Transverse colon (tissue), 4 donors: ENCODE measurements around the gene B3GNT4. TPM values are rescaled to one million over a fixed set of nuclear protein-coding genes. Genes with fewer than 3 reads are reported as not detected.

Experiments used
- DNase-seq: peaks from one replicate; pipeline ENCODE4 v3.0.0-alpha.2; 2019
- H3K27ac ChIP-seq, 4 donors: fragments of 200-600 bp; sonication (generic); 2 replicates each; pipeline ENCODE4 v1.5.1; 2016 to 2018; ENCODE audit warnings: inconsistent platforms in 4 of 4
- H3K27me3 ChIP-seq: fragments of 200-600 bp; sonication (generic); 2 replicates; pipeline ENCODE4 v1.5.1; 2017; ENCODE audit warnings: inconsistent platforms
- H3K36me3 ChIP-seq, 4 donors: fragments of 200-600 bp; sonication (generic); 2 replicates each; pipeline ENCODE4 v1.5.1; 2017 to 2019; ENCODE audit warnings: inconsistent platforms in 4 of 4
- H3K4me1 ChIP-seq, 4 donors: fragments of 200-600 bp; sonication (generic); 2 replicates each; pipeline ENCODE4 v1.5.1; 2017 to 2020; ENCODE audit warnings: inconsistent platforms in 4 of 4
- H3K4me3 ChIP-seq, 4 donors: fragments of 200-600 bp; sonication (generic); 1 replicate in 1 of 4; 2 replicates in 3 of 4; pipeline versions ENCODE4 v1.5.1 to v1.6.1; 2017 to 2019; ENCODE audit warnings: inconsistent platforms in 4 of 4
- H3K9me3 ChIP-seq, 2 donors: fragments of 200-600 bp; sonication (generic); 2 replicates each; pipeline ENCODE4 v1.5.1; 2017 to 2019; ENCODE audit warnings: inconsistent platforms in 2 of 2
- EP300 ChIP-seq: sonication (generic); formaldehyde crosslinking; IDR thresholded peaks from one replicate; pipeline ENCODE4 v1.6.1; 2017; ENCODE audit warnings: antibody characterized with exemption, low read depth
- POLR2A ChIP-seq: fragments of 450-650 bp; IDR thresholded peaks from one replicate; pipeline ENCODE4 v1.6.1; 2016; ENCODE audit warnings: antibody characterized with exemption, mild to moderate bottlenecking, moderate library complexity
- POLR2AphosphoS5 ChIP-seq, 3 donors: sonication (generic); formaldehyde crosslinking; IDR thresholded peaks; one replicate each; pipeline ENCODE4 v1.6.1; 2016; ENCODE audit warnings: antibody characterized with exemption in 3 of 3
- WGBS, 2 donors: methylation state at CpG; one replicate each; pipeline ENCODE4 v1.1.5; 2018; ENCODE audit warnings: low coverage in 1 of 2; 5-methylcytosine and 5-hydroxymethylcytosine counted together
- in situ Hi-C, 4 donors: fragments of 200-750 bp; cut with MboI; loops; one replicate each; pipeline versions ENCODE4 v1.15.0 to v1.15.1; 2017; ENCODE audit warnings: low sequenced_read_pairs in 3 of 4, low pct_ligation_motif_present in 1 of 4, low pct_unique_long_range_greater_than_20kb in 1 of 4
- intact Hi-C: fragments of 100-400 bp; cut with DNase I; formaldehyde crosslinking; loops from one replicate; pipeline ENCODE4 v1.15.1; 2023; ENCODE audit warnings: low total_unique reads
- total RNA-seq, 4 donors: library from RNA; depleted of rRNA; stranded (reverse); fragments of >200 nt; gene quantifications; one replicate each; pipeline ENCODE4 v1.1.0, GENCODE V29; 2016
- TF ChIP-seq, protein P1 (sequence below), 5 experiments: fragments of 200-600 bp in 3 of 5; fragments of 450-650 bp in 2 of 5; sonication (generic) in 3 of 5; IDR thresholded peaks; 1 replicate in 2 of 5; 2 replicates in 3 of 5; pipeline ENCODE4 v1.5.1; 2016 to 2017; ENCODE audit warnings: antibody characterized with exemption in 5 of 5, inconsistent platforms in 3 of 5, mild to moderate bottlenecking in 2 of 5, moderate library complexity in 1 of 5

Gene B3GNT4
- total RNA-seq, 4 donors from 2014 or later, result 1.3 TPM; not detected in 3

DNA sequence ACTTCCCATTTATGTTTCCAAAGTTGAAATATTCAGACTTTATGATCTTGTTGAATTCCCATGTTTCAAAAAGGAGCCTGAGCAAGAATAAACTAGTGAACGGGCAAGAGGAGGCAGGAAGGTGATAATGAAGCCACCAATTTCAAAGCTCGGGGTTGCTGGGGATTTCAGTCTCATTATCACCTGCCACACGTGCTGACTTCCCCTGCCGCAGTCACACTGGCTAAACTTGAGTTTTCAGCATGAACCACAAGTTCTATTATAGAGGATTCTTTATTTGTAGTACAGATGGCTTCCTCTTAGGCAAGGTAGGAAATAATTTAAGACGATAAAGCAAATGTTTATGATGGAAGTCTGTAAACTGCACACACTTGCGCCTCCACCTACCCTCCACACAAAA is 40.5 kb downstream of the B3GNT4 start:
- DNase-seq, result no peak
- H3K27ac ChIP-seq, result no peak overlapping the region
- in situ Hi-C loops, result no loop called here

GRCh38 chr12:122244565-122245371 is 41.3 kb downstream of the B3GNT4 start:
- no peak for TF ChIP-seq EP300
- TF ChIP-seq POLR2A, result no peak
- TF ChIP-seq, protein P1, sequence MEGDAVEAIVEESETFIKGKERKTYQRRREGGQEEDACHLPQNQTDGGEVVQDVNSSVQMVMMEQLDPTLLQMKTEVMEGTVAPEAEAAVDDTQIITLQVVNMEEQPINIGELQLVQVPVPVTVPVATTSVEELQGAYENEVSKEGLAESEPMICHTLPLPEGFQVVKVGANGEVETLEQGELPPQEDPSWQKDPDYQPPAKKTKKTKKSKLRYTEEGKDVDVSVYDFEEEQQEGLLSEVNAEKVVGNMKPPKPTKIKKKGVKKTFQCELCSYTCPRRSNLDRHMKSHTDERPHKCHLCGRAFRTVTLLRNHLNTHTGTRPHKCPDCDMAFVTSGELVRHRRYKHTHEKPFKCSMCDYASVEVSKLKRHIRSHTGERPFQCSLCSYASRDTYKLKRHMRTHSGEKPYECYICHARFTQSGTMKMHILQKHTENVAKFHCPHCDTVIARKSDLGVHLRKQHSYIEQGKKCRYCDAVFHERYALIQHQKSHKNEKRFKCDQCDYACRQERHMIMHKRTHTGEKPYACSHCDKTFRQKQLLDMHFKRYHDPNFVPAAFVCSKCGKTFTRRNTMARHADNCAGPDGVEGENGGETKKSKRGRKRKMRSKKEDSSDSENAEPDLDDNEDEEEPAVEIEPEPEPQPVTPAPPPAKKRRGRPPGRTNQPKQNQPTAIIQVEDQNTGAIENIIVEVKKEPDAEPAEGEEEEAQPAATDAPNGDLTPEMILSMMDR (IDR thresholded peaks at IDR 0.05), result no peak
- no peak for TF ChIP-seq POLR2AphosphoS5 (IDR thresholded peaks at IDR 0.05)
- no peak for DNase-seq
- peak overlapping the region in 2 of 4 donors; percentile 11 to 17 for H3K27ac ChIP-seq
- H3K36me3 ChIP-seq, result peaks cover 0 to 36% (median 13%) of the 10 kb centered on the region in 4 donors
- no peaks in the 10 kb centered on the region for H3K9me3 ChIP-seq
- no peak overlapping the region for H3K4me3 ChIP-seq
- H3K27me3 ChIP-seq, result no peaks in the 10 kb centered on the region
- WGBS, 2 donors, result 71 to 81% methylated on average over 6 to 11 of the region's 11 CpGs
- in situ Hi-C loops, result no loop called here
- intact Hi-C loops, result no loop called here
- no peaks in the 10 kb centered on the region for H3K4me1 ChIP-seq

More for the DNA sequence above, 40.5 kb downstream of the B3GNT4 start:
- intact Hi-C loops, result no loop called here
- H3K4me3 ChIP-seq, result no peak overlapping the region
- H3K36me3 ChIP-seq, result peaks cover 0 to 29% (median 11%) of the 10 kb centered on the region in 4 donors
- 73 to 100% methylated on average over 2 to 6 of the region's 6 CpGs for WGBS, 2 donors
- no peak for TF ChIP-seq POLR2AphosphoS5 (IDR thresholded peaks at IDR 0.05)
- no peak for TF ChIP-seq EP300
- TF ChIP-seq, protein P1 (IDR thresholded peaks at IDR 0.05), result no peak
- no peak for TF ChIP-seq POLR2A
- H3K4me1 ChIP-seq, result no peaks in the 10 kb centered on the region
- H3K9me3 ChIP-seq, result no peaks in the 10 kb centered on the region
- no peaks in the 10 kb centered on the region for H3K27me3 ChIP-seq

GRCh38 chr12:122245553-122245952 is 42.0 kb downstream of the B3GNT4 start:
- in situ Hi-C loops, result no loop called here
- 80 to 100% methylated on average over 1 of the region's 1 CpG for WGBS, 2 donors

DNA sequence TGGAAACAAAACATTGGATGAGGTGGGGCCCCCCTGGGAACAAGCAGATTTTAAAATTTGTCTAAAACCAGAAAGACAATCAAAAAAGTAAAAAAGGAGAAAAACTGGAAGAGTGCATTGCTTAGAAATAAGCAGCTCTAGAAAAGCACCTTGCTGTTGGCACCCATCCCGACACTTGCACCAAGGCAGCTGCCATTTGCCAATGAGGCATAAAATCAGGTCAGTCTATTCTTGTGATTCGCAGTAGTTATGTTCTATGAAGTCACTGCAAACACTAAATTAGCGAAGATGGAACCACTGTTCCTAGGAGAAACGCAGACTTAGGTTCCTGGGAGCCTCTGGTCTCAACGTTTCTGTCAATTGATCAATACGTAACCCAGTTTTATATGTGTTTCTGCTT is 46.5 kb downstream of the B3GNT4 start:
- Histone ChIP-seq H3K4me3 (no peak overlapping the region), H3K4me1 (no peaks in the 10 kb centered on the region), H3K27ac (no peak overlapping the region), H3K27me3 (no peaks in the 10 kb centered on the region), H3K9me3 (no peaks in the 10 kb centered on the region), H3K36me3 (peaks cover 0 to 18% (median 9%) of the 10 kb centered on the region in 4 donors)
- in situ Hi-C loops (no loop called here), intact Hi-C loops (no loop called here)
- DNase-seq, result no peak
- WGBS, 2 donors, result 94 to 100% methylated on average over 6 of the region's 6 CpGs
- TF ChIP-seq POLR2A (no peak), POLR2AphosphoS5 (IDR thresholded peaks at IDR 0.05) (no peak)

More at GRCh38 chr12:122245553-122245952, 42.0 kb downstream of the B3GNT4 start:
- Histone ChIP-seq H3K4me1 (no peaks in the 10 kb centered on the region), H3K27ac (no peak overlapping the region), H3K9me3 (no peaks in the 10 kb centered on the region), H3K4me3 (no peak overlapping the region), H3K36me3 (peaks cover 0 to 36% (median 17%) of the 10 kb centered on the region in 4 donors), H3K27me3 (no peaks in the 10 kb centered on the region)
- DNase-seq, result no peak
- intact Hi-C loops, result no loop called here
- TF ChIP-seq, protein P1 (IDR thresholded peaks at IDR 0.05), result no peak
